NCI-H345 (cell line): Measurements from ENCODE around the gene ABCF2.

Experiments used
- DNase-seq: peaks from one replicate; lab custom pipeline; 2025; lab: John Stamatoyannopoulos, UW

Gene ABCF2

DNA sequence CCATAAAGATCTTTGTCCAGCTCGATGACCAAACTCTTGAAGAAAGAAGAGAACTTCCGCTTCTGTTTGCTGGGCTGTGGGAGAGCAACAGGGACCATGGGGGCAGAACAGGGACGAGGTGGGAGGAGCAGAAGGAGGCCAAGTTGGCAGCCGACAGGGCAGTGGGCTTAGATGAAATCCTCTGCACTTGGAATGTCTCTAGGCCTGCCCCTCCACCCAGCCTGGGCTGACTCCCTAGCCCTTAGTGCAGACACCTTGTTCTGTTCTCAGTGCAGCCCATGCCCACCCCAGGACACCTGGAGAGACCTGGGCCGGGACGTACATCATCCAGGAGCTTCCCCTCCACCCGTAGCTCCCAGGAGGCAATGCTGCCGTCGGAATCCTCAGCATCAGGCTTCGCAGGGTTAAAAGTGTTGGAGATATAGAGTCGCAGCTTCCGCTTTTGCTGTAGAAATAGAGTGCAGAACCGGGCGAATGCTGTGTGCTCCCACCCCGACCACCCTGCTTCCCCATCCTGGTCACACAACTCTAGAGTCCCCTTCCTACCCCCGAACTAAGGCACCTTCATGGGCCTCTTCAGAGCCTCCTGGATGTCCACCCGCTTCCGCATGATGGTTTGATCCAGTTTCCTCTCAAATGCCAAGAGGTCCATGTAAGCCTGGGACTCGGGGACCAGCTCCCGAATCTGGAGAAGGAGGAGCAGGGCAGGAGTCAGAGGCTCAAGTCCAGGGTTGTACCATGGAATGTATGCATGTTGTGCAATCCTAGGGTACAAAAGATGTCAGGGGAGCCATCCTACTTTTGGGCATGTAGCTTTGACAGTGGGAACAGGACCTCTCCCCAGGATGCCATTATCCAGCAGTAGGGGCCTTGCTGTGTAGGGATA is 15.4 kb upstream of the ABCF2 start:
- DNase-seq, result no peak

DNA sequence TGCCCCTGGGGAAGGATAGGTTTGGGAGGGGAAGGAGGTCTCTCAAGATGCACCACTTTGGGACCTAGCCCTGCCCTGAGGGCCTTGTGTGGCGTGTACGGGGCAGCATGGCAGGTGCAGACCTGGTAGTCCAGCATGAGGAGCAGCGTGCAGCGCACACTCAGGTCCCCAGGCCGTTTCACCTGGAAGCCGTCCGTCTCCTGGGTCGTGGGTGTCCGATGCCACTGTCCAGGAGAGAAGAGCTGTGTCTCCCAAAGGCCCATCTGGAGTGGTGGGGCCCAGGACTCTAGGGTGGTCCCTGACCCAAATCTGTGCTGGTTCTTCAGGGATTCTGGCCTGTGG is 14.7 kb upstream of the ABCF2 start:
- DNase-seq, result no peak

DNA sequence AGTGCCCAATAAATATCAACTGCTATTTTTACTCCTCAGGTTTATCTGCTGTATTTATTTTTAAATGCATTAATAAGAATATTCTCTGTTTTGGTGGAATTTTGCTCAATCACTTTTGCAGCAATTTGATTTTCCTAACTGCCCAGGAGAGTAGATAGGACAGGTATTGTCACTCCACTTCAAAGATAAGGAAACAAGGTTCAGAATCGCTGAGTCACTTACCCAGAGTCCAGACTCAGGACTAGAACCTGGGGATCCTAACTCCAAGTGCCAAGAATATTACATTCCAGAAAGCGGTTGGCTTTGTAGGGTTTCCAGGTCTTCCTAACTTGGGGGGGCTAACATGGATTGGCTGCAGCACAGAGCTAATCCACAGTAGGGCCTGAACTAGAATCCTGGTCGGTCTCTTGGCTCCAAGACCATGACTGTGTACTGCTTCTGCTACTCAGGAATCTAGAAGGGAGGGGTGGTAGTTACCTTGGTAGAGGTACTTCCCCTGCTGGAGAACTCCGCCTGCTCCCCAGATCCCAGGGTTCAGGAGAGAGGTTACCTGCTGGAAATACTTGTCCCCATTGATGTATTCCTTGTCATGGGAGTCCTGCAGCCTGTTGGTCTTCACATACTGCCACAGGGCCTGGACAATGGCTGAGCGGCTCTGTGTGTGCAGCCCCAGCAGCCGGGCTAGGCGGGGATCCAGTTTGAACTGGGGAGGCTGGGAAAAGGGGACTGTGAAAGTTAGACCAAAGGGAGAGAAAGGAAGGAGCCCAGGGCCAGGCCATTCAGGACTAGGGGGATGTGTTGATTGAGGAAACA is 14.1 kb upstream of the ABCF2 start:
- DNase-seq, result no peak

GRCh38 chr7:151240536-151240935 is 13.5 kb upstream of the ABCF2 start:
- no peak for DNase-seq

- no peak for DNase-seq
Measured at GRCh38 chr7:151239837-151240459, 12.9 kb upstream of the ABCF2 start.

DNA sequence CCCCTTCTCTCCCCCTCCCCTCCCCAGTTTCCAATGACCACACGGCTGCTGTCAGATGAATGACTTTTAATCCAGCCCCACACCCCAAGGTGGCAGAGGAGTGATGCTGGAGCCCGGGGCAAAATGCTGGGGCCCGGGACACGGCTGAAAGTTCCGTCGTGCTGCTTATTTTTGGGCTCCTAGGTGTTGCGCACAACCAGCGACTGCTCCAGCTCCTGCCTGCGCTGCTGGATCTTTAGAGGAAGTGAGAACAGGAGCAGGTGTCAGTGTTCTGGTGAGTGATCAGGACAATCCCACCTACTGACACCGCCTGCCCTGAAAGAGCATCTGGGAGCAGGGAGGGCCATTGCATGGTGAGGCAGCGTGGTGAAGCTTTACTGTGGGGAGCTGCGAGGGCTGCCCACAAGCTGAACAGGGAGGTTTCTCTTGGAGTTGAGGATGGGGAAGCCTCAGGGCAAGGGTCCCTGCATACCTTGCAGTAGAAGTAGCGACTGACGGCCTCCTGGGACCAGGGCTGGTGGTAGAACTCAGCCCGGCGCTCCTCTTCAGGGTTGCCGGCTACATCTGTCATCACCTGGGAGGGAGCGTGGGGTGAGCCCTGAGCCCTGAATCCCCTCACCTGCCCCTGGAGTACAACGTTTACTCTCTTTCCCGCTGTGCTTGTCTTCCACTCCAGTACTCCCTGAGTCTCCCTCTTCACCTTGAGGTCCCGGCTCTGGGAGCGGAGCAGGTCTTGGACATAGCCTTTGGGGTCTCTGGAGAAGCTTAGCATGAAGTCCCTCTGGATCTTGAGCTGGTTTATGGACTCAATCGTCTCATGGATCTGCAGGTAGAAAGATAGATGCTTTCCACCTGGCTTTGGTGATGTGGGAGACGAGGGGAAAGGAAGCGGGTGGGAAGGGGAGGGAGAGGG is 12.2 kb upstream of the ABCF2 start:
- DNase-seq, result no peak

DNA sequence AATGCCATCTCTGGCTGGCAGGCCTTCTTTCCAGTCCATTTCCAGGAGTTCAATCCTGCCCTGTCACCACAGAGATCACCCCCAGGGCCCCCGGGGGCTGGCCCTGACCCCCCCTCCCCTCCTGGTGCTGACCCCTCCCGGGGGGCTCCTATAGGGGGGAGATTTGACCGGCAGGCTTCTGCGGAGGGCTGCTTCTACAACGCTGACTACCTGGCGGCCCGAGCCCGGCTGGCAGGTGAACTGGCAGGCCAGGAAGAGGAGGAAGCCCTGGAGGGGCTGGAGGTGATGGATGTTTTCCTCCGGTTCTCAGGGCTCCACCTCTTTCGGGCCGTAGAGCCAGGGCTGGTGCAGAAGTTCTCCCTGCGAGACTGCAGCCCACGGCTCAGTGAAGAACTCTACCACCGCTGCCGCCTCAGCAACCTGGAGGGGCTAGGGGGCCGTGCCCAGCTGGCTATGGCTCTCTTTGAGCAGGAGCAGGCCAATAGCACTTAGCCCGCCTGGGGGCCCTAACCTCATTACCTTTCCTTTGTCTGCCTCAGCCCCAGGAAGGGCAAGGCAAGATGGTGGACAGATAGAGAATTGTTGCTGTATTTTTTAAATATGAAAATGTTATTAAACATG is 11.3 kb upstream of the ABCF2 start:
- no peak for DNase-seq

- no peak for DNase-seq
Measured at GRCh38 chr7:151237244-151238189, 10.5 kb upstream of the ABCF2 start.

GRCh38 chr7:151236406-151236805 is 9.4 kb upstream of the ABCF2 start:
- DNase-seq, result no peak

GRCh38 chr7:151235091-151235787 is 8.2 kb upstream of the ABCF2 start:
- no peak for DNase-seq

GRCh38 chr7:151233804-151234203 is 6.8 kb upstream of the ABCF2 start:
- no peak for DNase-seq

DNA sequence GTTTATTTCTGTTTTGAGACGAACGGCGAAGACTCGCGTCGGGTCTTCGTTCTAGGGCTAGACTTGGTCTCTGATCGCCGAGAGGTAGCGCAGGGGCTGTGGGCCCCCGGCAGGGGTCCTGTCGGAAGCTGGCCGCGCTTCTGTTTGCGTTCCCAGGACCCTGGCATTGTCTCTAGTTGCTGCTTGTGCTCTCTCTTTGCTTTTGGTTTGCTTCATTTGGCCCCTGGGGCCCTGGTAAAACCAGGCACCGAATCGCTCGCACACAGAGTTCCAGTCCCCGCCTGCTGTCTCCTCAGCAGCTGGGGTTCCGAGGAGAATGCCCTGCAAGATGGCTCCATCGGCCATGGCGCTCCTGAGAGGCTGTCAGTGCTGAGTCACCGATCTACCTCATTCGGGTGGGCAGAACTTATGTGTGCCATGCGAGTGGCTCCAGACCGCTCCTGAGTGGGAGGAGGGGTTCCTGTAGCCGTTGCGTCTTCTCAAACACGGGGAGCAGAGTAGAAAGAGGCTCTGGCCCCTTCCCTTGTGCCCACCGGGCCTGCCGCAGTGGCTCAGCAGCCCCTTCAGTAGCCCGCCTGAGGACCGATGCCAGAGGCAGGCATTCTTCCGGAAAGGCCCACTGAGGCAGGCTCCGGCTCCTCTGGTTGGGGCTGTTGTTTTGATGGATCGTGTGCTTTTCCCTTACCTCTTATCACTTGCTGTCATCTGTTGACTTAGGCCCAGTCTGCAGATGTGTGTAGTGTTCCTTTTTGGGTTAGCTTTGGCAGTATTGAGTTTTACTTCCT is 6.1 kb upstream of the ABCF2 start:
- peak; percentile 19 for DNase-seq

GRCh38 chr7:151232091-151232916 is 5.3 kb upstream of the ABCF2 start, which contains the start of gene CHPF2:
Gene CHPF2, plus strand, starts transcription at chr7:151232483. Its CDS starts 1,529 bp downstream, at chr7:151234012.
- DNase-seq, result peak; percentile 84

DNA sequence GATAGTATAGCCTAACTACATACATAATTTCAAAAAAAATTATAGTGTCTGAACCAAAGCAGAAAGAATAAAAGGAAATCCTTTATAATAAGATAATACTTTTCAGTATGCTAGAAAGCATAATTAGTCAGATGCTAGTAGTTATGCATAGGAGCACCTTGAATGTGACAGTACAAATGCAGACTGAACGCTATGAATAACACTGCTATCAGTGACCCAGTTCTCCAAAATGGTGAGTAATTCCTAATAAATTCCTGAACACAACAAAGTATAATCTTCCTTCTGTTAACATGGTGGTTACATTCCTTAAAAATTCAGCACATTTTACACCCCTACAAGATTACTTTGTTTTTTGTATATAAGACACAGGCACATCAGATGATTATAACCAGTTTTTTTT is 4.1 kb upstream of the ABCF2 start:
- DNase-seq, result no peak

DNA sequence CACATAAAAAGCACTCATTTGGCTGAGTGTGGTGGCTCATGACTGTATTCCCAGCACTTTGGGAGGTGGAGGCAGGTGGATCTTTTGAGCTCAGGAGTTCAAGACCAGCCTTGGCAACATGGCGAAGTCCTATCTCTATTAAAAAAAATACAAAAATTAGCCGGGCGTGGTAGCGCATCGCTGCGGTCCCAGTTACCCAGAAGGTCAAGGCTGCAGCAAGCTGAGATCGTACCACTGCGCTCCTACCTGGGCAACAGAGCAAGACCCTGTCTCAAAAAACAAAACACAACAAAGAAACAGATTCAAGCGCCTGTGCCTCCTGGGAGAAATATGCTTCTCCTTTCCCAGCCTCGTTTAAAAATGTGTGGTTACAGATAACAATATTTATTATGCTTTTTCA is 2.2 kb upstream of the ABCF2 start:
- no peak for DNase-seq

GRCh38 chr7:151228024-151228866 is 1.2 kb upstream of the ABCF2 start:
- DNase-seq, result no peak

DNA sequence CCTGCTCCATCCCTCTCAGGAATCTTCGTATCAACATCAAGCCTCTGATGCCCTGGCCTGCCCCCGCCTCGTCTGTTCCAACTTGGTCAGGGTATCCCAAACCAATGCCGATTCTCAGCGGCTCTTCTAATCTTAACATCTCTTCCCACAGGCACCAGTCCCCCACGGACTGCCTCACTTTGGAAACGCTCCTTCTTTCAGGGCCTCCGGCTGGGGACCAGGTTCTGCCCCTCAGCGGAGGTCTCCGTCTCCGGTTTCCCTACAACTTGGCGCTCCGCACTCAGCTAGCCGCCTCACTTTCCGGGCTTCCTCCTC is 488 bp downstream of the ABCF2 start:
- DNase-seq, result no peak
